HepG2 (cell line): ENCODE results near the gene TSGA10IP. TPM values are rescaled to one million over a fixed set of nuclear protein-coding genes. Genes with fewer than 3 reads are reported as not detected.

Experiments
- ARID2 ChIP-seq: sonication (generic); formaldehyde crosslinking; IDR thresholded peaks from 2 replicates; pipeline ENCODE4 v1.8.1; 2022; ENCODE audit warnings: mild to moderate bottlenecking, missing genetic modification reagents, borderline replicate concordance
- FOXA1 ChIP-seq, 2 experiments: fragments of 450-650 bp in 1 of 2; sonication (generic) in 1 of 2; formaldehyde crosslinking in 1 of 2; IDR thresholded peaks; 2 replicates each; pipeline versions ENCODE4 v1.4.0 to v1.6.1; 2016 to 2020; ENCODE audit warnings: missing genetic modification reagents in 1 of 2
- FOXK1 ChIP-seq: sonication (generic); formaldehyde crosslinking; IDR thresholded peaks from 2 replicates; pipeline ENCODE4 v1.4.0; 2020; ENCODE audit warnings: low read depth, missing genetic modification reagents, borderline replicate concordance
- FOXK2 ChIP-seq: fragments of 450-650 bp; IDR thresholded peaks from 2 replicates; pipeline ENCODE4 v1.6.1; 2016
- HOXD1 ChIP-seq: sonication (generic); formaldehyde crosslinking; IDR thresholded peaks from 2 replicates; pipeline ENCODE4 v1.5.0; 2020; ENCODE audit warnings: missing genetic modification reagents
- IRF1 ChIP-seq: sonication (generic); formaldehyde crosslinking; IDR thresholded peaks from 2 replicates; pipeline ENCODE4 v1.4.0; 2020; ENCODE audit warnings: low read depth, mild to moderate bottlenecking, missing genetic modification reagents
- IRX3 ChIP-seq: sonication (generic); formaldehyde crosslinking; IDR thresholded peaks from 2 replicates; pipeline ENCODE4 v1.8.1; 2023; ENCODE audit warnings: mild to moderate bottlenecking, low read depth, missing genetic modification reagents, borderline replicate concordance
- KDM4B ChIP-seq: sonication (generic); formaldehyde crosslinking; IDR thresholded peaks from 2 replicates; pipeline ENCODE4 v1.4.0; 2020; ENCODE audit warnings: missing genetic modification reagents
- MIXL1 ChIP-seq: IDR thresholded peaks from 2 replicates; pipeline ENCODE4 v1.6.1; 2016
- MXD4 ChIP-seq: IDR thresholded peaks from 2 replicates; pipeline ENCODE4 v1.6.1; 2016; ENCODE audit warnings: mild to moderate bottlenecking, missing biosample characterization, missing genetic modification reagents
- MYNN ChIP-seq: sonication (generic); formaldehyde crosslinking; IDR thresholded peaks from 2 replicates; pipeline ENCODE4 v1.4.0; 2020; ENCODE audit warnings: mild to moderate bottlenecking, low read depth, missing genetic modification reagents
- PHF5A ChIP-seq: IDR thresholded peaks from one replicate; pipeline ENCODE4 v1.6.1; 2018; ENCODE audit warnings: low read depth, missing genetic modification reagents; ENCODE audit not compliant: unreplicated experiment
- POLR2AphosphoS5 ChIP-seq: IDR thresholded peaks from 2 replicates; pipeline ENCODE4 v1.6.1; 2012; ENCODE audit warnings: low read depth, low read length
- SP2 ChIP-seq: sonication (generic); formaldehyde crosslinking; IDR thresholded peaks from 2 replicates; pipeline ENCODE4 v1.5.1; 2020; ENCODE audit warnings: mild to moderate bottlenecking, missing genetic modification reagents
- TCF7L2 ChIP-seq: IDR thresholded peaks from 2 replicates; pipeline ENCODE4 v1.6.1; 2011; ENCODE audit warnings: mild to moderate bottlenecking, low read depth, low read length, moderate library complexity
- TFE3 ChIP-seq: IDR thresholded peaks from 2 replicates; pipeline ENCODE4 v1.6.1; 2016
- THAP11 ChIP-seq: IDR thresholded peaks from 2 replicates; pipeline ENCODE4 v1.6.1; 2016; ENCODE audit warnings: missing biosample characterization, missing genetic modification reagents
- THYN1 ChIP-seq: sonication (generic); formaldehyde crosslinking; IDR thresholded peaks from 2 replicates; pipeline ENCODE4 v1.8.1; 2023; ENCODE audit warnings: low read depth, mild to moderate bottlenecking, moderate library complexity, missing genetic modification reagents, borderline replicate concordance
- ZFAT ChIP-seq: sonication (generic); formaldehyde crosslinking; conservative IDR thresholded peaks from 2 replicates; pipeline ENCODE4 v1.8.1; 2023; ENCODE audit warnings: missing genetic modification reagents, inconsistent platforms
- ZFP41 ChIP-seq: sonication (generic); formaldehyde crosslinking; IDR thresholded peaks from 2 replicates; pipeline ENCODE4 v1.4.0; 2020; ENCODE audit warnings: mild to moderate bottlenecking, missing genetic modification reagents, borderline replicate concordance
- ZFYVE20 ChIP-seq: sonication (generic); formaldehyde crosslinking; IDR thresholded peaks from 2 replicates; pipeline ENCODE4 v1.8.0; 2023; ENCODE audit warnings: low read depth, mild to moderate bottlenecking, moderate library complexity, missing genetic modification reagents, borderline replicate concordance
- ZNF281 ChIP-seq: sonication (generic); formaldehyde crosslinking; IDR thresholded peaks from 2 replicates; pipeline ENCODE4 v1.4.0; 2020; ENCODE audit warnings: missing genetic modification reagents, borderline replicate concordance
- ZNF704 ChIP-seq: sonication (generic); formaldehyde crosslinking; IDR thresholded peaks from 2 replicates; pipeline ENCODE4 v1.8.1; 2023; ENCODE audit warnings: mild to moderate bottlenecking, inconsistent platforms, moderate library complexity, missing genetic modification reagents, borderline replicate concordance
- ZSCAN29 ChIP-seq: sonication (generic); formaldehyde crosslinking; conservative IDR thresholded peaks from 2 replicates; pipeline ENCODE4 v1.4.0; 2020; ENCODE audit warnings: mild to moderate bottlenecking, missing genetic modification reagents
- polyA plus RNA-seq, 8 experiments: library from polyadenylated mRNA; depleted of rRNA in 3 of 8; stranded (reverse) in 7 of 8; unstranded in 1 of 8; fragments of >200 nt; fragmentation: Illumina TruSeq in 4 of 8; extraction: Trizol in 4 of 8; gene quantifications; 2 replicates each; pipeline versions ENCODE4 v1.2.1 to v1.2.3, GENCODE V29; 2011 to 2016; ENCODE audit warnings: low read depth in 4 of 8, missing spikeins in 1 of 8, mixed read lengths in 1 of 8; ENCODE audit not compliant: insufficient read depth in 1 of 8
- total RNA-seq, 5 experiments: library from RNA; depleted of rRNA; stranded (reverse); fragments of >200 nt; fragmentation: Illumina TruSeq; extraction: Trizol; gene quantifications; 2 replicates each; pipeline ENCODE4 v1.2.3, GENCODE V29; 2016; ENCODE audit warnings: low read depth in 1 of 5

Gene TSGA10IP
- total and polyA plus RNA-seq, 2 of the 13 experiments (the other 11 are each of a cell fraction or from before 2014, with no cell fraction given): not detected

GRCh38 chr11:66001942-66002647, 56.8 kb downstream of the TSGA10IP start, which contains the start of the genes BANF1 and EIF1AD (continued):
- TF ChIP-seq ZNF281: 0 out of 2 replicates have a peak, but pooled peaks have one; percentile 5
- TF ChIP-seq KDM4B (CRISPR knock-in tag): peak; percentile 95; the same call in 1 of the 2 replicates
- 0 out of 2 replicates have a peak, but pooled peaks have one; percentile 10 for TF ChIP-seq FOXK2
- TF ChIP-seq SP2 (CRISPR knock-in tag): peak; percentile 76
- TF ChIP-seq HOXD1: no peak
- no peak for TF ChIP-seq ARID2 (CRISPR knock-in tag)
- TF ChIP-seq FOXK1 (CRISPR knock-in tag): peak; percentile 87; the same call in 1 of the 2 replicates
- no peak for TF ChIP-seq ZFAT (CRISPR knock-in tag)
- TF ChIP-seq ZFP41: no peak; the same call in none of the 2 replicates
- TF ChIP-seq TFE3 (CRISPR knock-in tag): 0 out of 2 replicates have a peak, but pooled peaks have one; percentile 51
- no peak for TF ChIP-seq TCF7L2
- no peak for TF ChIP-seq ZFYVE20 (CRISPR knock-in tag)
- peak; percentile 80 for TF ChIP-seq ZNF704 (CRISPR knock-in tag)
- TF ChIP-seq IRX3 (CRISPR knock-in tag): no peak
- peak; percentile 61; the same call in 1 of the 2 replicates for TF ChIP-seq MXD4 (CRISPR knock-in tag)
- peak; percentile 96 for TF ChIP-seq THAP11 (CRISPR knock-in tag)
- peak; percentile 74 for TF ChIP-seq PHF5A
- peak; percentile 79; the same call in 1 of the 2 replicates for TF ChIP-seq ZSCAN29 (CRISPR knock-in tag)
- TF ChIP-seq MIXL1: peak; percentile 59
- no peak for TF ChIP-seq FOXA1 (IDR thresholded peaks at IDR 0.05)
- TF ChIP-seq FOXA1 (CRISPR knock-in tag; IDR thresholded peaks at IDR 0.05): 0 out of 2 replicates have a peak, but pooled peaks have one; percentile 19
- no peak for TF ChIP-seq THYN1
- TF ChIP-seq MYNN (CRISPR knock-in tag): 0 out of 2 replicates have a peak, but pooled peaks have one; percentile 23
- TF ChIP-seq POLR2AphosphoS5: peak; percentile 88
- TF ChIP-seq IRF1 (CRISPR knock-in tag): no peak
